Measurements from ENCODE around the gene FCAMR.

DNA sequence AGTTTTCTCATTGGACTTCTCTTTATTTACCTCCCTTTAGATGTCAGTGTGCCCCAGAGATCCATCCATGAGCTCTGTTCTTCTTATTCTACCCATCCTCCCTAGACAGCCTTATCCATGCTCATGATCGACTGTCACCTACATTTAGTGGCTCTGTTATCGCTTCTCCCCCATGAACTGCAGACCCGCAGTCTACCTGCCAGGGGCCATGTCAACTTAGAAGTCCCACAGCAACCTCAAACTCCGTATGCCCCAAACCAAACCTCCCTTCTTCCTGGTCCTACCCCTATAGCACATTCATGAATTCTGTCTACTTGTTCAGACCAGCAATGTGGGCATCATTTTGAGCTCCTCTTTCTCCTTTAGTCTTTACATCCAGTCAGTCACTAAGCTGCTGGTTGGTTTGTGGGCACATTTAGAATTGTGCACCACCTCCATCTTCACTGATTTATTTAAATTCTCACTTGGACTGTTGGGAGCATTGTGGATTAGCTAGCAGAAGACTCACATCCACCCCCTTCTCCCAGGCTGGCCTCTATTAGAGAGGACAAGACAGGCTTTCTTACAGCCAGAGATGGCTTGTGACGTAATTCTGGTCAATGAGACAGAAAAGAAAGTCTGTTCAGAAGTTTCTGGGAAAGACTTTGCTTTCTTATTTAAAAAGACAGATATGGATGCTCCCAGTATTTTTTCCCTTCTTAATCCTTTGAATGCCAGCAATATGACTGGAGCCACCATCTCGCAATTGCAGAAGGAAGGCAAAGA lies 43.2 kb upstream of the FCAMR start:
- TF ChIP-seq, protein P1, sequence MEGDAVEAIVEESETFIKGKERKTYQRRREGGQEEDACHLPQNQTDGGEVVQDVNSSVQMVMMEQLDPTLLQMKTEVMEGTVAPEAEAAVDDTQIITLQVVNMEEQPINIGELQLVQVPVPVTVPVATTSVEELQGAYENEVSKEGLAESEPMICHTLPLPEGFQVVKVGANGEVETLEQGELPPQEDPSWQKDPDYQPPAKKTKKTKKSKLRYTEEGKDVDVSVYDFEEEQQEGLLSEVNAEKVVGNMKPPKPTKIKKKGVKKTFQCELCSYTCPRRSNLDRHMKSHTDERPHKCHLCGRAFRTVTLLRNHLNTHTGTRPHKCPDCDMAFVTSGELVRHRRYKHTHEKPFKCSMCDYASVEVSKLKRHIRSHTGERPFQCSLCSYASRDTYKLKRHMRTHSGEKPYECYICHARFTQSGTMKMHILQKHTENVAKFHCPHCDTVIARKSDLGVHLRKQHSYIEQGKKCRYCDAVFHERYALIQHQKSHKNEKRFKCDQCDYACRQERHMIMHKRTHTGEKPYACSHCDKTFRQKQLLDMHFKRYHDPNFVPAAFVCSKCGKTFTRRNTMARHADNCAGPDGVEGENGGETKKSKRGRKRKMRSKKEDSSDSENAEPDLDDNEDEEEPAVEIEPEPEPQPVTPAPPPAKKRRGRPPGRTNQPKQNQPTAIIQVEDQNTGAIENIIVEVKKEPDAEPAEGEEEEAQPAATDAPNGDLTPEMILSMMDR (IDR thresholded peaks at IDR 0.05; ENCODE audit: low read depth, low read length, missing input control) = no peak
- TF ChIP-seq, protein P2, sequence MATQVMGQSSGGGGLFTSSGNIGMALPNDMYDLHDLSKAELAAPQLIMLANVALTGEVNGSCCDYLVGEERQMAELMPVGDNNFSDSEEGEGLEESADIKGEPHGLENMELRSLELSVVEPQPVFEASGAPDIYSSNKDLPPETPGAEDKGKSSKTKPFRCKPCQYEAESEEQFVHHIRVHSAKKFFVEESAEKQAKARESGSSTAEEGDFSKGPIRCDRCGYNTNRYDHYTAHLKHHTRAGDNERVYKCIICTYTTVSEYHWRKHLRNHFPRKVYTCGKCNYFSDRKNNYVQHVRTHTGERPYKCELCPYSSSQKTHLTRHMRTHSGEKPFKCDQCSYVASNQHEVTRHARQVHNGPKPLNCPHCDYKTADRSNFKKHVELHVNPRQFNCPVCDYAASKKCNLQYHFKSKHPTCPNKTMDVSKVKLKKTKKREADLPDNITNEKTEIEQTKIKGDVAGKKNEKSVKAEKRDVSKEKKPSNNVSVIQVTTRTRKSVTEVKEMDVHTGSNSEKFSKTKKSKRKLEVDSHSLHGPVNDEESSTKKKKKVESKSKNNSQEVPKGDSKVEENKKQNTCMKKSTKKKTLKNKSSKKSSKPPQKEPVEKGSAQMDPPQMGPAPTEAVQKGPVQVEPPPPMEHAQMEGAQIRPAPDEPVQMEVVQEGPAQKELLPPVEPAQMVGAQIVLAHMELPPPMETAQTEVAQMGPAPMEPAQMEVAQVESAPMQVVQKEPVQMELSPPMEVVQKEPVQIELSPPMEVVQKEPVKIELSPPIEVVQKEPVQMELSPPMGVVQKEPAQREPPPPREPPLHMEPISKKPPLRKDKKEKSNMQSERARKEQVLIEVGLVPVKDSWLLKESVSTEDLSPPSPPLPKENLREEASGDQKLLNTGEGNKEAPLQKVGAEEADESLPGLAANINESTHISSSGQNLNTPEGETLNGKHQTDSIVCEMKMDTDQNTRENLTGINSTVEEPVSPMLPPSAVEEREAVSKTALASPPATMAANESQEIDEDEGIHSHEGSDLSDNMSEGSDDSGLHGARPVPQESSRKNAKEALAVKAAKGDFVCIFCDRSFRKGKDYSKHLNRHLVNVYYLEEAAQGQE (IDR thresholded peaks at IDR 0.05) = no peak
- TF ChIP-seq RAD21 (IDR thresholded peaks at IDR 0.05) (no peak), TAF1 (conservative IDR thresholded peaks at IDR 0.05) (no peak)
